OCI-LY3 (cell line): ENCODE measurements around the gene OSBPL3.

Experiments used
- H2AFZ ChIP-seq: fragments of 200-600, 300-600 bp; shearing (Covaris generic); 2 replicates; pipeline ENCODE4 v1.6.0; 2014; ENCODE audit warnings: antibody characterized with exemption, low read depth, low read length
- H3K27ac ChIP-seq: fragments of 200-600, 300-600 bp; sonication (generic); 2 replicates; pipeline ENCODE4 v1.5.1; 2014; ENCODE audit warnings: mild to moderate bottlenecking, low read length, moderate library complexity, mixed read lengths
- H3K27me3 ChIP-seq: fragments of 200-600, 300-600 bp; sonication (generic); 2 replicates; pipeline ENCODE4 v1.6.1; 2014; ENCODE audit warnings: low read depth, low read length, mixed read lengths
- H3K36me3 ChIP-seq: fragments of 200-600, 300-600 bp; sonication (generic); replicated peaks from 2 replicates; pipeline ENCODE3; 2014; ENCODE audit warnings: low read depth, low read length, mixed read lengths
- H3K4me1 ChIP-seq: fragments of 300-600, 200-600 bp; sonication (generic); 2 replicates; pipeline ENCODE4 v1.6.1; 2014; ENCODE audit warnings: low read length, mixed read lengths
- H3K4me2 ChIP-seq: fragments of 200-600, 300-600 bp; sonication (generic); 2 replicates; pipeline ENCODE4 v1.6.1; 2014; ENCODE audit warnings: low read length, mixed read lengths
- H3K4me3 ChIP-seq: fragments of 300-600, 200-600 bp; sonication (generic); 2 replicates; pipeline ENCODE4 v1.5.1; 2014; ENCODE audit warnings: antibody characterized with exemption, mild to moderate bottlenecking, low read length, moderate library complexity
- H3K79me2 ChIP-seq: fragments of 300-600, 200-600 bp; shearing (Covaris generic); 2 replicates; pipeline ENCODE4 v1.6.1; 2014; ENCODE audit warnings: mild to moderate bottlenecking, low read length, mixed read lengths
- H3K9ac ChIP-seq: fragments of 300-600, 200-600 bp; shearing (Covaris generic); 2 replicates; pipeline ENCODE4 v1.6.0; 2014; ENCODE audit warnings: mild to moderate bottlenecking, low read length, moderate library complexity
- H3K9me3 ChIP-seq: fragments of 200-600, 300-600 bp; shearing (Covaris generic); 2 replicates; pipeline ENCODE4 v1.6.1; 2014; ENCODE audit warnings: low read length, mixed read lengths; ENCODE audit not compliant: insufficient read depth
- H4K20me1 ChIP-seq: fragments of 200-600, 300-600 bp; sonication (generic); 2 replicates; pipeline ENCODE4 v1.6.1; 2016; ENCODE audit warnings: low read length, mixed read lengths; ENCODE audit not compliant: insufficient read depth
- EZH2phosphoT487 ChIP-seq: fragments of 200-600 bp; shearing (Covaris generic); IDR thresholded peaks from 2 replicates; pipeline ENCODE4 v1.6.1; 2018; ENCODE audit warnings: antibody characterized with exemption, mixed run types, low read depth
- TF ChIP-seq, protein P1 (sequence below): fragments of 200-600, 300-600 bp; sonication (generic); IDR thresholded peaks from 2 replicates; pipeline ENCODE4 v1.5.1; 2014; ENCODE audit warnings: antibody characterized with exemption, low read length, low read depth

OSBPL3 gene

DNA sequence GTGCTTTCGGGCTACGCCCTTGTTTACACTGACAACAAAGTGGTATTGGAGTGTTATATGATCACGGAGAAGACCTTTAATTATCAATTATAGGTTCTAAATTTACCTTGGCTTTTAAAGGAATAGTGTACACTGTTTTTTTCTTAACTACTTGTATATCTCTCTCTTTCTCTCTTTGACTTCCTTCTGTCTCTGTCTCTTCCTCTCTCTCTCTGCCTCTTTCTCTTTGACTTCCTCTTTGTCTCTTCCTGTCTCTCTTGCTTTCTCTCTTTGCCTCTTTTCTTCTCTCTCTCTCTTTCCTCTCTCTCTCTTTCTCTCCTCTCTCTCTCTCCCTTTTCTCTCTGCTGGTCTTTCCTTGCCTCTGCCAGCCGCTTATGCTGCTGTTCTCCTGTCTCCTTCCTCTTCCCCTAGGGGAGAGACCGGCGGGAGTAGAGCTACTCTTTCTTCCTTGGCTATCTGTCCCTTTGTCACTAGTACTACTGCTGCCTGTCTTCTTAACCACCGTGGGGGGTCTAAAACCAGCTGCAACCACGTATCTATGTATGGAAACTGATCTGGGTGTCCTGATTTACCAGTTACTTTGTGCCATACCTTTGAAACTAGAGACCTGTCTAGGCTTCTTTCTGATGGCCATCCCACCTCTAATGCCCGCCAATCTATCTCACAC, 185.9 kb downstream of the OSBPL3 start:
- H3K9me3 ChIP-seq: no peaks in the 10 kb centered on the region
- H3K27me3 ChIP-seq: no peaks in the 10 kb centered on the region
- TF ChIP-seq EZH2phosphoT487: no peak
- TF ChIP-seq, protein P1, sequence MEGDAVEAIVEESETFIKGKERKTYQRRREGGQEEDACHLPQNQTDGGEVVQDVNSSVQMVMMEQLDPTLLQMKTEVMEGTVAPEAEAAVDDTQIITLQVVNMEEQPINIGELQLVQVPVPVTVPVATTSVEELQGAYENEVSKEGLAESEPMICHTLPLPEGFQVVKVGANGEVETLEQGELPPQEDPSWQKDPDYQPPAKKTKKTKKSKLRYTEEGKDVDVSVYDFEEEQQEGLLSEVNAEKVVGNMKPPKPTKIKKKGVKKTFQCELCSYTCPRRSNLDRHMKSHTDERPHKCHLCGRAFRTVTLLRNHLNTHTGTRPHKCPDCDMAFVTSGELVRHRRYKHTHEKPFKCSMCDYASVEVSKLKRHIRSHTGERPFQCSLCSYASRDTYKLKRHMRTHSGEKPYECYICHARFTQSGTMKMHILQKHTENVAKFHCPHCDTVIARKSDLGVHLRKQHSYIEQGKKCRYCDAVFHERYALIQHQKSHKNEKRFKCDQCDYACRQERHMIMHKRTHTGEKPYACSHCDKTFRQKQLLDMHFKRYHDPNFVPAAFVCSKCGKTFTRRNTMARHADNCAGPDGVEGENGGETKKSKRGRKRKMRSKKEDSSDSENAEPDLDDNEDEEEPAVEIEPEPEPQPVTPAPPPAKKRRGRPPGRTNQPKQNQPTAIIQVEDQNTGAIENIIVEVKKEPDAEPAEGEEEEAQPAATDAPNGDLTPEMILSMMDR: no peak
- no peaks in the 10 kb centered on the region for H3K79me2 ChIP-seq
- H3K27ac ChIP-seq: no peak overlapping the region
- H3K4me3 ChIP-seq: no peak overlapping the region
- no peaks in the 10 kb centered on the region for H3K4me1 ChIP-seq
- no peaks in the 10 kb centered on the region for H3K36me3 ChIP-seq
- no peak overlapping the region for H3K9ac ChIP-seq
- no peaks in the 10 kb centered on the region for H4K20me1 ChIP-seq
- no peak overlapping the region for H2AFZ ChIP-seq
- no peak overlapping the region for H3K4me2 ChIP-seq

DNA sequence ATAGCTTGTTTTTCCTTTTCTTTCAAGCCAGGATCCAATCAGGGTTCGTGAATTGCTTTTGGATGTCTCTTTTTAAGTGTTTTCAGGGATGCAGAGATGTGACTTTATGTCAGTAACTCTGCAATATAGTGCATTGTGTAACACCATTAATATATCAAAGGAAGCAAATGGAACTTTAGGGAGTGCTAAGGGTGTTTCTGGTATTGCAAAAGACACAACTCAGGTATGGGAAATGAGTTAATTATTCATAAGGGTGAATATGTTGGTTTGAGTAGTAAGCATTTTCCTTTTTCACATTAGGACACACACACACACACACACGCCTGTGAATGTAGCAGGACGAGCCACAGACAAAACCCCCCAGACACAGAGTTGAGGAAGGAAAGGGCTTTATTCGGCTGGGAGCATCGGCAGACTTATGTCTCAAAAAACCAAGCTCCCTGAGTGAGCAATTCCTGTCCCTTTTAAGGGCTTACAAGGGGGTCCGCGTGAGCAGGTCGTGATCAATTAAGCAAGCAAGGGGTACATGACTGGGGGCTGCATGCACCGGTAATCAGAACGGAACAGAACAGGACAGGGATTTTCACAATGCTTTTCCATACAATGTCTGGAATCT, 190.9 kb downstream of the OSBPL3 start:
- H4K20me1 ChIP-seq: no peaks in the 10 kb centered on the region
- TF ChIP-seq, protein P1: no peak
- TF ChIP-seq EZH2phosphoT487: no peak
- H3K27me3 ChIP-seq: no peaks in the 10 kb centered on the region
- no peaks in the 10 kb centered on the region for H3K36me3 ChIP-seq
- H3K4me2 ChIP-seq: no peak overlapping the region
- H2AFZ ChIP-seq: no peak overlapping the region
- no peaks in the 10 kb centered on the region for H3K79me2 ChIP-seq
- no peak overlapping the region for H3K4me3 ChIP-seq
- no peaks in the 10 kb centered on the region for H3K9me3 ChIP-seq
- no peak overlapping the region for H3K27ac ChIP-seq
- H3K4me1 ChIP-seq: no peaks in the 10 kb centered on the region
- H3K9ac ChIP-seq: no peak overlapping the region

DNA sequence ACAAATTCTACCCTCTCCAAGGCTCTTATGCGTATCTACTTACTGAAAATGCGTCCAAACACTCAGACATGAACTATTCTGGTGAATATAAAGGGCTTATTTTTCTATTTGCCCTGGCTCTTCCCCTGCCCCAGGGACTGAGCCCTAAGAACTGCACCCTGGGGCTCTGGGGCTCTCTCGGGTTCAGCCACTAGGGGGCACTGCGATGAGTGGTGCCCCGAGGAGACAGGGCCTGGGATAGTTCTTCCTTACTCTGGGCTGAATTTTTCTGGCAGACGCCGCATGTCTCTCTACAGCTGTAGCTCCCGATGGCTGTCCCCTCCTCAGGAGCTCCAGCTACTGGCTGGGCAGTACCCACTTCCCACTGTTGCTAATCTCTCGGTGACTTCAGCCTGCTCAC, 191.9 kb downstream of the OSBPL3 start:
- no peak overlapping the region for H3K4me2 ChIP-seq
- no peak overlapping the region for H2AFZ ChIP-seq

DNA sequence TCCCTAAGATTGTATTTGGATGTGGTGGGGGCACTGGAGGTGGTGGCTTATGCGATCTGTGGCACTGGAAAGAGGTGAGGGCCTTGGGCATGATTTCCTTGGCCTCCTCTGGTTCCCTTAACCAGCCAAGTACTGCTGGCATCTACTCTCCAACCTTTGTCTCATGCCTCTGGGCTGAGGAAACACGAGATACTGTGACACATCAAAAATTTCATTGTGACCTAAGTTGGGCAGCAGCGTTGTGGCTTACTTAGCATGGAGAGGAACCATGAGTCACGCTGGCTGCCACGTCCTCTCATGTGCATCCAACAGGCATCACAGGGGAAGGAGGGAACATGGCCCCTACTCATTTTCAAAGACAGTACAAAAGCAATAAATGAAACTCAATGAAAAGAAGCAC, 193.0 kb downstream of the OSBPL3 start:
- no peaks in the 10 kb centered on the region for H4K20me1 ChIP-seq
- no peaks in the 10 kb centered on the region for H3K27me3 ChIP-seq
- H3K4me1 ChIP-seq: no peaks in the 10 kb centered on the region
- H3K9me3 ChIP-seq: no peaks in the 10 kb centered on the region
- H3K36me3 ChIP-seq: no peaks in the 10 kb centered on the region
- H3K9ac ChIP-seq: no peak overlapping the region
- no peak overlapping the region for H3K4me3 ChIP-seq
- TF ChIP-seq, protein P1: no peak
- no peak for TF ChIP-seq EZH2phosphoT487
- H3K79me2 ChIP-seq: no peaks in the 10 kb centered on the region
- H2AFZ ChIP-seq: no peak overlapping the region
- H3K27ac ChIP-seq: no peak overlapping the region
- no peak overlapping the region for H3K4me2 ChIP-seq

More for the DNA sequence above, 191.9 kb downstream of the OSBPL3 start:
- Histone ChIP-seq H3K36me3 (no peaks in the 10 kb centered on the region), H3K9me3 (no peaks in the 10 kb centered on the region), H3K79me2 (no peaks in the 10 kb centered on the region), H3K9ac (no peak overlapping the region), H4K20me1 (no peaks in the 10 kb centered on the region), H3K4me1 (no peaks in the 10 kb centered on the region), H3K4me3 (no peak overlapping the region), H3K27ac (no peak overlapping the region), H3K27me3 (no peaks in the 10 kb centered on the region)
- TF ChIP-seq, protein P1: peak; percentile 49
- TF ChIP-seq EZH2phosphoT487: no peak
